Putamen (tissue), 1 donor: ENCODE results near the gene MYO1D.
"Not testable (repeated sequence)": the region's sequence is repeated elsewhere in the genome, so short reads cannot be mapped to it uniquely, and the experiment has no call there.

Source experiments
- DNase-seq: peaks from one replicate; pipeline ENCODE4 v3.0.0-alpha.2; 2016; ENCODE audit warnings: low spot score

The MYO1D gene

GRCh38 chr17:32671896-32672295 lies 205.0 kb downstream of the MYO1D start:
- DNase-seq = no peak

GRCh38 chr17:32664936-32665583 lies 211.9 kb downstream of the MYO1D start:
- DNase-seq = no peak

- DNase-seq = no peak
These were observed 216.4 kb downstream of the MYO1D start for GRCh38 chr17:32660496-32660985.

- DNase-seq = peak; percentile 87
These were observed 217.5 kb downstream of the MYO1D start for GRCh38 chr17:32659419-32659842.

- no peak for DNase-seq
These were observed 218.2 kb downstream of the MYO1D start for GRCh38 chr17:32658470-32659418.

- no peak for DNase-seq
These were observed 220.0 kb downstream of the MYO1D start for GRCh38 chr17:32656886-32657285.

- DNase-seq = no peak
These were observed 222.6 kb downstream of the MYO1D start for GRCh38 chr17:32654324-32654723.

GRCh38 chr17:32651084-32651483 lies 225.8 kb downstream of the MYO1D start:
- no peak for DNase-seq

- no peak for DNase-seq
These were observed 228.5 kb downstream of the MYO1D start for GRCh38 chr17:32648450-32648849.

- DNase-seq = no peak
These were observed 230.0 kb downstream of the MYO1D start for GRCh38 chr17:32646941-32647340.

- not testable (repeated sequence) for DNase-seq
These were observed 235.4 kb downstream of the MYO1D start for GRCh38 chr17:32641514-32641913.

GRCh38 chr17:32636598-32637218 lies 240.2 kb downstream of the MYO1D start:
- no peak for DNase-seq

- no peak for DNase-seq
These were observed 242.8 kb downstream of the MYO1D start for GRCh38 chr17:32634167-32634566.

GRCh38 chr17:32631341-32632096 lies 245.4 kb downstream of the MYO1D start:
- DNase-seq = no peak

- DNase-seq = no peak
These were observed 247.2 kb downstream of the MYO1D start for GRCh38 chr17:32629563-32630190.

GRCh38 chr17:32628271-32629044 lies 248.5 kb downstream of the MYO1D start:
- DNase-seq = no peak

- DNase-seq = peak; percentile 83
These were observed 249.5 kb downstream of the MYO1D start for GRCh38 chr17:32627239-32627996.

- DNase-seq = peak; percentile 31
These were observed 250.5 kb downstream of the MYO1D start for GRCh38 chr17:32626379-32626791.

- DNase-seq = no peak
These were observed 251.0 kb downstream of the MYO1D start for GRCh38 chr17:32625971-32626370.

- DNase-seq = no peak
These were observed 253.7 kb downstream of the MYO1D start for GRCh38 chr17:32623196-32623595.
